Activated naive CD4-positive, alpha-beta T cell treated with anti-CD3 and anti-CD28 coated beads, Interleukin-2, amount 50 U/mL, for 24 hours (primary cell): ENCODE measurements around the gene NXT2.

ENCODE experiments used
- H3K27ac Mint-ChIP-seq: one replicate; pipeline ENCODE4 v1.8.0; 2021; ENCODE audit warnings: mild to moderate bottlenecking, mixed read lengths
- H3K27me3 Mint-ChIP-seq: one replicate; pipeline ENCODE4 v1.8.0; 2021; ENCODE audit warnings: mixed read lengths
- H3K36me3 Mint-ChIP-seq: one replicate; pipeline ENCODE4 v1.8.0; 2021; ENCODE audit warnings: mixed read lengths
- H3K4me1 Mint-ChIP-seq: one replicate; pipeline ENCODE4 v1.8.0; 2021; ENCODE audit warnings: mixed read lengths
- H3K4me3 Mint-ChIP-seq: one replicate; pipeline ENCODE4 v1.8.0; 2021; ENCODE audit warnings: mild to moderate bottlenecking, mixed read lengths
- H3K9me3 Mint-ChIP-seq: one replicate; pipeline ENCODE4 v1.8.0; 2021; ENCODE audit warnings: mixed read lengths

The NXT2 gene

GRCh38 chrX:109578916-109579315 is 42.3 kb downstream of the NXT2 start:
- H3K4me3 Mint-ChIP-seq, result no peak overlapping the region
- no peaks in the 10 kb centered on the region for H3K27me3 Mint-ChIP-seq
- no peaks in the 10 kb centered on the region for H3K4me1 Mint-ChIP-seq
- no peaks in the 10 kb centered on the region for H3K9me3 Mint-ChIP-seq
- H3K36me3 Mint-ChIP-seq, result no peaks in the 10 kb centered on the region
- H3K27ac Mint-ChIP-seq, result no peak overlapping the region

GRCh38 chrX:109585488-109585887 is 48.8 kb downstream of the NXT2 start:
- H3K36me3 Mint-ChIP-seq, result no peaks in the 10 kb centered on the region
- H3K9me3 Mint-ChIP-seq, result no peaks in the 10 kb centered on the region
- H3K27ac Mint-ChIP-seq, result no peak overlapping the region
- no peak overlapping the region for H3K4me3 Mint-ChIP-seq
- no peaks in the 10 kb centered on the region for H3K4me1 Mint-ChIP-seq
- H3K27me3 Mint-ChIP-seq, result peaks cover 3% of the 10 kb centered on the region

- Mint-ChIP-seq H3K4me1 (no peaks in the 10 kb centered on the region), H3K36me3 (no peaks in the 10 kb centered on the region)
Observed at GRCh38 chrX:109590176-109590575, 53.5 kb downstream of the NXT2 start.

More at GRCh38 chrX:109590176-109590575, 53.5 kb downstream of the NXT2 start:
- H3K4me3 Mint-ChIP-seq, result no peak overlapping the region
- peaks cover 2% of the 10 kb centered on the region for H3K27me3 Mint-ChIP-seq
- H3K27ac Mint-ChIP-seq, result no peak overlapping the region
- H3K9me3 Mint-ChIP-seq, result no peaks in the 10 kb centered on the region
